Amygdala (tissue), 56 donors: ENCODE data around the gene UBE2G2.

Experiments used
- DNase-seq, 56 donors: peaks; one replicate each; lab custom pipeline; 2025; lab: John Stamatoyannopoulos, UW

Gene UBE2G2

GRCh38 chr21:44801468-44802395, at the start of gene UBE2G2:
TSS of gene UBE2G2 (minus strand) at chr21:44801820. CDS start at chr21:44801748, 72 bp downstream.
- DNase-seq, result peak in 54 of 56 donors; percentile 12 to 85 (median 68)

GRCh38 chr21:44850905-44851657, 49.5 kb upstream of the UBE2G2 start:
- no peak for DNase-seq

GRCh38 chr21:44850208-44850800, 48.7 kb upstream of the UBE2G2 start:
- no peak for DNase-seq

- no peak for DNase-seq
Measured at GRCh38 chr21:44849616-44850130, 48.1 kb upstream of the UBE2G2 start.

GRCh38 chr21:44848821-44849521, 47.4 kb upstream of the UBE2G2 start:
- no peak for DNase-seq

GRCh38 chr21:44847261-44848056, 45.8 kb upstream of the UBE2G2 start:
- DNase-seq, result no peak

GRCh38 chr21:44846485-44847260, 45.1 kb upstream of the UBE2G2 start:
- DNase-seq, result peak in 16 of 56 donors; percentile 15 to 47 (median 32)

- DNase-seq, result no peak
Measured at GRCh38 chr21:44846224-44846484, 44.5 kb upstream of the UBE2G2 start.

GRCh38 chr21:44845418-44846223, 44.0 kb upstream of the UBE2G2 start:
- DNase-seq, result peak in 9 of 56 donors; percentile 13 to 53 (median 33)

GRCh38 chr21:44844256-44844655, 42.6 kb upstream of the UBE2G2 start:
- no peak for DNase-seq

GRCh38 chr21:44842721-44843445, 41.3 kb upstream of the UBE2G2 start:
- no peak for DNase-seq

- no peak for DNase-seq
Measured at GRCh38 chr21:44842087-44842486, 40.5 kb upstream of the UBE2G2 start.

- DNase-seq, result no peak
Measured at GRCh38 chr21:44840771-44841170, 39.2 kb upstream of the UBE2G2 start.

- DNase-seq, result no peak
Measured at GRCh38 chr21:44838951-44839350, 37.3 kb upstream of the UBE2G2 start.

- no peak for DNase-seq
Measured at GRCh38 chr21:44838039-44838895, 36.6 kb upstream of the UBE2G2 start.

- DNase-seq, result no peak
Measured at GRCh38 chr21:44837537-44837936, 35.9 kb upstream of the UBE2G2 start.
